CD14-positive monocyte (primary cell): ENCODE data around the gene GNS. TPM values are rescaled to one million over a fixed set of nuclear protein-coding genes. Genes with fewer than 3 reads are reported as not detected.

ENCODE experiments used
- DNase-seq, 3 donors: peaks; one replicate each; pipeline ENCODE4 v3.0.0-alpha.2; 2011 to 2022
- H2AFZ ChIP-seq: 2 replicates; pipeline ENCODE4 v1.6.0; 2012; ENCODE audit warnings: mild to moderate bottlenecking, low read depth, low read length, inconsistent platforms; ENCODE audit not compliant: insufficient read depth, poor library complexity, severe bottlenecking
- H3K27ac ChIP-seq, 2 donors: 1 replicate in 1 of 2; 2 replicates in 1 of 2; pipeline ENCODE4 v1.5.1; 2012 to 2013; ENCODE audit warnings: low read length in 2 of 2, control low read depth in 1 of 2, inconsistent platforms in 1 of 2, low read depth in 1 of 2, mild to moderate bottlenecking in 1 of 2
- H3K27me3 ChIP-seq, 2 donors: one replicate each; pipeline versions ENCODE4 v1.6.0 to v1.6.1; 2011 to 2013; ENCODE audit warnings: low read length in 2 of 2; ENCODE audit not compliant: control insufficient read depth in 2 of 2, insufficient read depth in 2 of 2
- H3K36me3 ChIP-seq, 2 donors: replicated peaks in 1 of 2; 1 replicate in 1 of 2; 2 replicates in 1 of 2; pipeline versions ENCODE4 v1.5.1 to v1.6.1; 2012 to 2013; ENCODE audit warnings: low read length in 2 of 2, control low read depth in 1 of 2, inconsistent platforms in 1 of 2, mild to moderate bottlenecking in 1 of 2; ENCODE audit not compliant: insufficient read depth in 2 of 2, control insufficient read depth in 1 of 2
- H3K4me1 ChIP-seq, 2 donors: 1 replicate in 1 of 2; 2 replicates in 1 of 2; pipeline versions ENCODE4 v1.5.1 to v1.6.1; 2012 to 2013; ENCODE audit warnings: low read length in 2 of 2, control low read depth in 1 of 2, inconsistent platforms in 1 of 2, mild to moderate bottlenecking in 1 of 2, moderate library complexity in 1 of 2; ENCODE audit not compliant: insufficient read depth in 2 of 2, control insufficient read depth in 1 of 2
- H3K4me2 ChIP-seq: replicated peaks from 2 replicates; pipeline ENCODE3; 2012; ENCODE audit warnings: low read length, moderate library complexity, mild to moderate bottlenecking; ENCODE audit not compliant: poor library complexity, severe bottlenecking; ENCODE audit errors: extremely low read depth
- H3K4me3 ChIP-seq, 3 experiments: fragments of 200-600 bp in 1 of 3; sonication (generic) in 1 of 3; replicated peaks in 1 of 3; 1 replicate in 2 of 3; 2 replicates in 1 of 3; pipeline ENCODE4 v1.5.1; 2011 to 2013; ENCODE audit warnings: low read length in 3 of 3, mild to moderate bottlenecking in 3 of 3, control low read depth in 2 of 3, low read depth in 2 of 3, inconsistent platforms in 1 of 3, moderate library complexity in 1 of 3
- H3K79me2 ChIP-seq: 2 replicates; pipeline ENCODE4 v1.6.0; 2012; ENCODE audit warnings: mild to moderate bottlenecking, control low read depth, inconsistent platforms, low read length, moderate library complexity; ENCODE audit not compliant: insufficient read depth
- H3K9ac ChIP-seq: 2 replicates; pipeline ENCODE4 v1.6.0; 2017; ENCODE audit warnings: low read length, mild to moderate bottlenecking; ENCODE audit not compliant: insufficient read depth, poor library complexity, severe bottlenecking
- H3K9me3 ChIP-seq, 2 donors: replicated peaks in 1 of 2; 1 replicate in 1 of 2; 2 replicates in 1 of 2; pipeline versions ENCODE4 v1.5.1 to v1.6.1; 2012 to 2013; ENCODE audit warnings: low read length in 2 of 2, control low read depth in 1 of 2; ENCODE audit not compliant: control insufficient read depth in 1 of 2, insufficient read depth in 1 of 2
- H4K20me1 ChIP-seq: 2 replicates; pipeline ENCODE4 v1.6.0; 2012; ENCODE audit warnings: mild to moderate bottlenecking, low read length, control low read depth, moderate library complexity; ENCODE audit not compliant: insufficient read depth
- H3K27ac Mint-ChIP-seq, 7 donors: one replicate each; pipeline ENCODE4 v1.8.0; 2020; ENCODE audit warnings: mild to moderate bottlenecking in 7 of 7, mixed read lengths in 7 of 7, moderate library complexity in 6 of 7, inconsistent platforms in 2 of 7
- H3K27me3 Mint-ChIP-seq, 3 donors: one replicate each; pipeline ENCODE4 v1.8.0; 2021 to 2022; ENCODE audit warnings: low read depth in 3 of 3, mild to moderate bottlenecking in 3 of 3, mixed read lengths in 3 of 3, moderate library complexity in 3 of 3, inconsistent platforms in 1 of 3
- H3K36me3 Mint-ChIP-seq, 2 donors: one replicate each; pipeline ENCODE4 v1.8.0; 2020; ENCODE audit warnings: mixed read lengths in 2 of 2, inconsistent platforms in 1 of 2, mild to moderate bottlenecking in 1 of 2
- H3K4me1 Mint-ChIP-seq: one replicate; pipeline ENCODE4 v1.8.0; 2020; ENCODE audit warnings: mild to moderate bottlenecking, mixed read lengths
- H3K4me3 Mint-ChIP-seq, 2 donors: one replicate each; pipeline ENCODE4 v1.8.0; 2020; ENCODE audit warnings: mild to moderate bottlenecking in 2 of 2, mixed read lengths in 2 of 2, moderate library complexity in 1 of 2
- H3K9me3 Mint-ChIP-seq, 7 donors: one replicate each; pipeline ENCODE4 v1.8.0; 2020 to 2022; ENCODE audit warnings: mixed read lengths in 7 of 7, mild to moderate bottlenecking in 6 of 7, moderate library complexity in 6 of 7, inconsistent platforms in 2 of 7
- CTCF ChIP-seq: fragments of 200-600 bp; IDR thresholded peaks from one replicate; pipeline ENCODE4 v1.8.0; 2022; ENCODE audit warnings: antibody characterized with exemption, mild to moderate bottlenecking
- WGBS: methylation state at CpG from one replicate; pipeline ENCODE4 v1.1.5; 2013; ENCODE audit warnings: missing lambda C conversion rate; ENCODE audit not compliant: insufficient coverage; 5-methylcytosine and 5-hydroxymethylcytosine counted together
- intact Hi-C, 2 donors: fragments of 100-400 bp; cut with micrococcal nuclease; formaldehyde crosslinking; loops; one replicate each; pipeline versions ENCODE4 v1.15.0 to v1.15.1; 2023
- polyA plus RNA-seq, 3 donors: library from polyadenylated mRNA; depleted of rRNA in 1 of 3; unstranded in 2 of 3; stranded (reverse) in 1 of 3; fragments of 300-500 nt in 2 of 3; fragments of >200 nt in 1 of 3; fragmentation: Illumina TruSeq in 2 of 3; gene quantifications; 1 replicate in 2 of 3; 2 replicates in 1 of 3; pipeline ENCODE4 v1.2.3, GENCODE V29; 2012 to 2021

Gene GNS
- polyA plus RNA-seq, 3 donors: 103 to 274 (median 203) TPM

DNA sequence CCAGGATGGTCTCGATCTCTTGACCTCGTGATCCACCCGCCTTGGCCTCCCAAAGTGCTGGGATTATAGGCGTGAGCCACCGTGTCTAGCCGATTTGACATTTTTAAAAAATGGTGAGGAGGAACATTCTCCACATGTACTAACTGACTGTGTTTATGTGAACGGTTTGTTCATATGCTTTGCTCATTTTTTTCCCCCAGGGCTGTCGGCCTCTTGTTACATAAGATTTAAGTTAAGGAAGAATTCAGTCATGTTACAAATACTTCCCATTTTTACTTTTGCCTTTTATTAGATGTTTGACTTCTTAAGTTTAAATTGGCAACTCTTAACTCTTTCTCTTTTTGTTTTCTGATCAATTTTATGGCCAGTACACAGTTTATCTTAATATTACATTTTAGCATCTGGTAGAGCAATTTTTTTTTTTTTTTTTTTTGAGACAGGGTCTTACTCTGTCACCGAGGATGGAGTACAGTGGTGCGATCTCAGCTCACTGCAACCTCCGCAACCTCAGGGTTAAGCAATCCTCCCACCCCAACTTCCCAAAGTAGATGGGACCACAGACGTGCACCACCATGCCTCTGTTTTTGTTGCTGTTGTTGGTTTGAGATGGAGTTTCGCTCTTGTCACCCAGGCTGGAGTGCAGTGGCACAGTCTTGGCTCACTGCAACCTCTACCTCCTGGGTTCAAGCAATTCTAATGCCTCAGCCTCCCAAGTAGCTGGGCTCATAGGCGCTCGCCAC is 9.6 kb downstream of the GNS start:
- peak overlapping the region; percentile 76 to 77 for H3K27ac ChIP-seq
- peak overlapping the region; percentile 13 for H3K9ac ChIP-seq
- peak overlapping the region in 1 of 3 experiments; percentile 54 for H3K4me3 ChIP-seq
- Mint-ChIP-seq H3K4me3 (peak overlapping the region; percentile 64 to 67), H3K9me3 (peaks cover 0 to 2% (median 0%) of the 10 kb centered on the region in 7 donors), H3K27me3 (no peaks in the 10 kb centered on the region), H3K4me1 (peaks cover 82% of the 10 kb centered on the region), H3K27ac (peak overlapping the region; percentile 88 to 98 (median 95)), H3K36me3 (peaks cover 63 to 69% of the 10 kb centered on the region in 2 donors)
- H3K9me3 ChIP-seq: no peaks in the 10 kb centered on the region
- no peak for TF ChIP-seq CTCF
- H3K79me2 ChIP-seq: peaks cover 76% of the 10 kb centered on the region
- peak; percentile 67 to 78 (median 71) for DNase-seq
- peaks cover 7% of the 10 kb centered on the region for H4K20me1 ChIP-seq
- H3K4me2 ChIP-seq: peak overlapping the region; percentile 58
- H3K27me3 ChIP-seq: no peaks in the 10 kb centered on the region
- peaks cover 20 to 27% of the 10 kb centered on the region in 2 donors for H3K36me3 ChIP-seq
- no CpG with 5 or more reads among the region's 15 CpGs for WGBS
- H3K4me1 ChIP-seq: peaks cover 92 to 98% of the 10 kb centered on the region in 2 donors
- H2AFZ ChIP-seq: no peak overlapping the region
- intact Hi-C loops: no loop called here

GRCh38 chr12:64747695-64748094 is 11.5 kb downstream of the GNS start:
- H3K9me3 ChIP-seq: no peaks in the 10 kb centered on the region
- no peak overlapping the region for H3K4me2 ChIP-seq
- Mint-ChIP-seq H3K4me3 (no peak overlapping the region), H3K27ac (peak overlapping the region; percentile 71 to 98 (median 88)), H3K36me3 (peaks cover 69 to 75% of the 10 kb centered on the region in 2 donors), H3K27me3 (no peaks in the 10 kb centered on the region), H3K4me1 (peaks cover 75% of the 10 kb centered on the region), H3K9me3 (peaks cover 0 to 2% (median 0%) of the 10 kb centered on the region in 7 donors)
- TF ChIP-seq CTCF: no peak
- H3K4me3 ChIP-seq: no peak overlapping the region
- no peak overlapping the region for H2AFZ ChIP-seq
- H3K79me2 ChIP-seq: peaks cover 66% of the 10 kb centered on the region
- H3K27me3 ChIP-seq: no peaks in the 10 kb centered on the region
- no peaks in the 10 kb centered on the region for H4K20me1 ChIP-seq
- H3K27ac ChIP-seq: peak overlapping the region; percentile 31 to 88
- peaks cover 39 to 47% of the 10 kb centered on the region in 2 donors for H3K36me3 ChIP-seq
- no peak overlapping the region for H3K9ac ChIP-seq
- intact Hi-C loops: loop anchor here in 1 of 2 donors (2.0 kb wide), 1 partner anchor 17 kb away; no protein-coding TSS in a partner anchor
- WGBS: no CpG with 5 or more reads among the region's 2 CpGs
- H3K4me1 ChIP-seq: peaks cover 84 to 92% of the 10 kb centered on the region in 2 donors
- DNase-seq: peak; percentile 36 to 82 (median 37)
